ENCODE results near the gene MMP21.

- TF ChIP-seq, protein P1, sequence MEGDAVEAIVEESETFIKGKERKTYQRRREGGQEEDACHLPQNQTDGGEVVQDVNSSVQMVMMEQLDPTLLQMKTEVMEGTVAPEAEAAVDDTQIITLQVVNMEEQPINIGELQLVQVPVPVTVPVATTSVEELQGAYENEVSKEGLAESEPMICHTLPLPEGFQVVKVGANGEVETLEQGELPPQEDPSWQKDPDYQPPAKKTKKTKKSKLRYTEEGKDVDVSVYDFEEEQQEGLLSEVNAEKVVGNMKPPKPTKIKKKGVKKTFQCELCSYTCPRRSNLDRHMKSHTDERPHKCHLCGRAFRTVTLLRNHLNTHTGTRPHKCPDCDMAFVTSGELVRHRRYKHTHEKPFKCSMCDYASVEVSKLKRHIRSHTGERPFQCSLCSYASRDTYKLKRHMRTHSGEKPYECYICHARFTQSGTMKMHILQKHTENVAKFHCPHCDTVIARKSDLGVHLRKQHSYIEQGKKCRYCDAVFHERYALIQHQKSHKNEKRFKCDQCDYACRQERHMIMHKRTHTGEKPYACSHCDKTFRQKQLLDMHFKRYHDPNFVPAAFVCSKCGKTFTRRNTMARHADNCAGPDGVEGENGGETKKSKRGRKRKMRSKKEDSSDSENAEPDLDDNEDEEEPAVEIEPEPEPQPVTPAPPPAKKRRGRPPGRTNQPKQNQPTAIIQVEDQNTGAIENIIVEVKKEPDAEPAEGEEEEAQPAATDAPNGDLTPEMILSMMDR (IDR thresholded peaks at IDR 0.05): no peak
- TF ChIP-seq, protein P2, sequence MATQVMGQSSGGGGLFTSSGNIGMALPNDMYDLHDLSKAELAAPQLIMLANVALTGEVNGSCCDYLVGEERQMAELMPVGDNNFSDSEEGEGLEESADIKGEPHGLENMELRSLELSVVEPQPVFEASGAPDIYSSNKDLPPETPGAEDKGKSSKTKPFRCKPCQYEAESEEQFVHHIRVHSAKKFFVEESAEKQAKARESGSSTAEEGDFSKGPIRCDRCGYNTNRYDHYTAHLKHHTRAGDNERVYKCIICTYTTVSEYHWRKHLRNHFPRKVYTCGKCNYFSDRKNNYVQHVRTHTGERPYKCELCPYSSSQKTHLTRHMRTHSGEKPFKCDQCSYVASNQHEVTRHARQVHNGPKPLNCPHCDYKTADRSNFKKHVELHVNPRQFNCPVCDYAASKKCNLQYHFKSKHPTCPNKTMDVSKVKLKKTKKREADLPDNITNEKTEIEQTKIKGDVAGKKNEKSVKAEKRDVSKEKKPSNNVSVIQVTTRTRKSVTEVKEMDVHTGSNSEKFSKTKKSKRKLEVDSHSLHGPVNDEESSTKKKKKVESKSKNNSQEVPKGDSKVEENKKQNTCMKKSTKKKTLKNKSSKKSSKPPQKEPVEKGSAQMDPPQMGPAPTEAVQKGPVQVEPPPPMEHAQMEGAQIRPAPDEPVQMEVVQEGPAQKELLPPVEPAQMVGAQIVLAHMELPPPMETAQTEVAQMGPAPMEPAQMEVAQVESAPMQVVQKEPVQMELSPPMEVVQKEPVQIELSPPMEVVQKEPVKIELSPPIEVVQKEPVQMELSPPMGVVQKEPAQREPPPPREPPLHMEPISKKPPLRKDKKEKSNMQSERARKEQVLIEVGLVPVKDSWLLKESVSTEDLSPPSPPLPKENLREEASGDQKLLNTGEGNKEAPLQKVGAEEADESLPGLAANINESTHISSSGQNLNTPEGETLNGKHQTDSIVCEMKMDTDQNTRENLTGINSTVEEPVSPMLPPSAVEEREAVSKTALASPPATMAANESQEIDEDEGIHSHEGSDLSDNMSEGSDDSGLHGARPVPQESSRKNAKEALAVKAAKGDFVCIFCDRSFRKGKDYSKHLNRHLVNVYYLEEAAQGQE (IDR thresholded peaks at IDR 0.05): no peak
- TF ChIP-seq ELK1 (IDR thresholded peaks at IDR 0.05; ENCODE audit: low read depth, low read length) (no peak), ZNF302 (CRISPR knock-in tag; IDR thresholded peaks at IDR 0.05) (no peak), POLR2A (IDR thresholded peaks at IDR 0.05; ENCODE audit: low read length) (no peak), CEBPB (IDR thresholded peaks at IDR 0.05) (no peak), MAZ (IDR thresholded peaks at IDR 0.05; ENCODE audit: borderline replicate concordance, low read depth, low read length) (no peak), MAX (IDR thresholded peaks at IDR 0.05) (no peak), EP300 (IDR thresholded peaks at IDR 0.05) (no peak), MYC (IDR thresholded peaks at IDR 0.05; ENCODE audit: borderline replicate concordance, low read length) (no peak), RFX5 (IDR thresholded peaks at IDR 0.05) (no peak), EHMT2 (IDR thresholded peaks at IDR 0.05; ENCODE audit: low read depth) (no peak), BHLHE40 (IDR thresholded peaks at IDR 0.05; ENCODE audit: low read depth, low read length) (no peak)
Observed at GRCh38 chr10:125766511-125766910, 9.1 kb downstream of the MMP21 start.
